ENCODE results near the gene TFB2M. TPM values are rescaled to one million over a fixed set of nuclear protein-coding genes. Genes with fewer than 3 reads are reported as not detected.
"Not testable (repeated sequence)": the region's sequence is repeated elsewhere in the genome, so short reads cannot be mapped to it uniquely, and the experiment has no call there.

The TFB2M gene
- total RNA-seq, 8 experiments from 2014 or later, result 12.0 to 25.5 (median 18.3) TPM

GRCh38 chr1:246592695-246593094 lies 26.6 kb upstream of the TFB2M start:
- Histone ChIP-seq H3K27ac (no peak overlapping the region), H3K4me3 (no peak overlapping the region), H3K4me1 (replicated peaks in 1 of 2) (no peaks in the 10 kb centered on the region)
- ATAC-seq (replicated peaks in 6 of 8), result peak in 3 of 8 experiments; percentile 24 to 50 (median 35)
- in situ Hi-C loops (cut with MboI; ENCODE audit: low pct_unique_long_range_greater_than_20kb in 2 of 9, low sequenced_read_pairs in 9 of 9, unreplicated experiment in 9 of 9), result loop anchor here in 1 of 9 experiments (25.0 kb wide), 1 partner anchor 105 kb away; no protein-coding TSS in a partner anchor

DNA sequence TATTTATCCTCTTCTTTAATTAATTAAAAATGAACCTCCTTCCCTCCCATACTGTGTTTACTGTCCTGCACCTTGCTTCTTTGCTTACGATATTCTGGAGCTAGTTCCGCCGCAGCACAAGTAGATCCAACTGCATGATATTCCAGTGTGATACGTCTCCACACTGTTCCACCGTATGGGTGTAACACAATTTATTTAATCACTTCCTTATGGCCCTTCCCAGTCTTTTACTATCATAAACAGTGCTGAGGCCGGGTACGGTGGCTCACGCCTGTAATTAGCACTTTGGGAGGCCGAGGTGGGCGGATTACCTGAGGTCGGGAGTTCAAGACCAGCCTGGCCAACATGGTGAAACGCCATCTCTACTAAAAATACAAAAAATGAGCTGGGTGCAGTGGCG lies 25.9 kb upstream of the TFB2M start:
- WGBS, 10 experiments, result 40 to 100% (median 93%) methylated on average over 4 to 13 of the region's 13 CpGs; no CpG with 5 or more reads in 2 of the 10 experiments
- in situ Hi-C loops (cut with MboI; ENCODE audit: low pct_unique_long_range_greater_than_20kb in 2 of 9, low sequenced_read_pairs in 9 of 9, unreplicated experiment in 9 of 9), result loop anchor here in 1 of 9 experiments (25.0 kb wide), 1 partner anchor 105 kb away; no protein-coding TSS in a partner anchor

GRCh38 chr1:246591504-246591903 lies 25.4 kb upstream of the TFB2M start:
- Histone ChIP-seq H3K27ac (no peak overlapping the region), H3K4me3 (no peak overlapping the region), H3K4me1 (replicated peaks in 1 of 2) (no peaks in the 10 kb centered on the region)
- WGBS, 10 experiments, result 92 to 100% (median 95%) methylated on average over 2 to 6 of the region's 6 CpGs; no CpG with 5 or more reads in 1 of the 10 experiments
- peak in 1 of 8 experiments; percentile 40 for ATAC-seq (replicated peaks in 6 of 8)
- in situ Hi-C loops (cut with MboI; ENCODE audit: low pct_unique_long_range_greater_than_20kb in 2 of 9, low sequenced_read_pairs in 9 of 9, unreplicated experiment in 9 of 9), result loop anchor here in 1 of 9 experiments (25.0 kb wide), 1 partner anchor 104 kb away; no protein-coding TSS in a partner anchor

More for the DNA sequence above, 25.9 kb upstream of the TFB2M start:
- H3K27ac ChIP-seq, result no peak overlapping the region
- no peaks in the 10 kb centered on the region for H3K4me1 ChIP-seq (replicated peaks in 1 of 2)
- peak in 2 of 8 experiments; percentile 61 to 84 for ATAC-seq (replicated peaks in 6 of 8)
- H3K4me3 ChIP-seq, result no peak overlapping the region

- Histone ChIP-seq H3K4me1 (replicated peaks in 1 of 2) (no peaks in the 10 kb centered on the region), H3K27ac (no peak overlapping the region), H3K4me3 (no peak overlapping the region)
- in situ Hi-C loops (cut with MboI; ENCODE audit: low pct_unique_long_range_greater_than_20kb in 2 of 9, low sequenced_read_pairs in 9 of 9, unreplicated experiment in 9 of 9), result loop anchor here in 1 of 9 experiments (25.0 kb wide), 1 partner anchor 104 kb away; no protein-coding TSS in a partner anchor
- no peak for ATAC-seq (replicated peaks in 6 of 8)
Measured at GRCh38 chr1:246591047-246591446, 25.0 kb upstream of the TFB2M start.

DNA sequence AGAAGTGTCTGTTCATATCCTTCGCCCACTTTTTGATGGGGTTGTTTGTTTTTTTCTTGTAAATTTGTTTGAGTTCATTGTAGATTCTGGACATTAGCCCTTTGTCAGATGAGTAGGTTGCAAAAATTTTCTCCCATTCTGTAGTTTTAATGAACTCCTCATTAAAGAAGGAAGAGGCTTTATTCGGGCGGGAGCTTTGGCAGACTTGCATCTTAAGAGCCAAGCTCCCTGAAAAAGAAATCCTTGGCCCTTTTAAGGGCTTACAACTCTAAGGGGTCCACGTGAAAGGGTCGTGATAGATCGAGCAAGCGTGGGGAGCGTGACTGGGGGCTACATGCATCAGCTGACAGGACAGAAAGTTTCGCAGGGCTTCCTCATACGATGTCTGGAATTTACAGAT lies 23.9 kb upstream of the TFB2M start:
- not testable (repeated sequence) for H3K4me3 ChIP-seq; H3K4me1 ChIP-seq (replicated peaks in 1 of 2); H3K27ac ChIP-seq; ATAC-seq (replicated peaks in 6 of 8)
- in situ Hi-C loops (cut with MboI; ENCODE audit: low pct_unique_long_range_greater_than_20kb in 2 of 9, low sequenced_read_pairs in 9 of 9, unreplicated experiment in 9 of 9), result loop anchor here in 1 of 9 experiments (25.0 kb wide), 1 partner anchor 103 kb away; no protein-coding TSS in a partner anchor
- 88 to 100% (median 94%) methylated on average over 2 to 7 of the region's 10 CpGs; no CpG with 5 or more reads in 4 of the 10 experiments for WGBS, 10 experiments

GRCh38 chr1:246588159-246588721 lies 22.2 kb upstream of the TFB2M start:
- H3K27ac ChIP-seq, result no peak overlapping the region
- H3K4me1 ChIP-seq (replicated peaks in 1 of 2), result peaks cover 7 to 12% of the 10 kb centered on the region in 2 donors
- in situ Hi-C loops (cut with MboI; ENCODE audit: low pct_unique_long_range_greater_than_20kb in 2 of 9, low sequenced_read_pairs in 9 of 9, unreplicated experiment in 9 of 9), result loop anchor here in 1 of 9 experiments (25.0 kb wide), 1 partner anchor 101 kb away; no protein-coding TSS in a partner anchor
- no peak overlapping the region for H3K4me3 ChIP-seq
- ATAC-seq (replicated peaks in 6 of 8), result peak in 1 of 8 experiments; percentile 27
- WGBS, 10 experiments, result 0 to 100% (median 94%) methylated on average over 1 to 2 of the region's 2 CpGs

- Histone ChIP-seq H3K4me3 (no peak overlapping the region), H3K27ac (no peak overlapping the region), H3K4me1 (replicated peaks in 1 of 2) (peaks cover 13 to 18% of the 10 kb centered on the region in 2 donors)
- WGBS, 10 experiments, result 4 to 97% (median 79%) methylated on average over 2 to 3 of the region's 3 CpGs
- in situ Hi-C loops (cut with MboI; ENCODE audit: low pct_unique_long_range_greater_than_20kb in 2 of 9, low sequenced_read_pairs in 9 of 9, unreplicated experiment in 9 of 9), result loop anchor here in 1 of 9 experiments (25.0 kb wide), 1 partner anchor 100 kb away; no protein-coding TSS in a partner anchor
- ATAC-seq (replicated peaks in 6 of 8), result peak in 2 of 8 experiments; percentile 29 to 32
Measured at GRCh38 chr1:246587606-246588005, 21.5 kb upstream of the TFB2M start.

GRCh38 chr1:246587032-246587431 lies 21.0 kb upstream of the TFB2M start:
- in situ Hi-C loops (cut with MboI; ENCODE audit: low pct_unique_long_range_greater_than_20kb in 2 of 9, low sequenced_read_pairs in 9 of 9, unreplicated experiment in 9 of 9), result loop anchor here in 1 of 9 experiments (25.0 kb wide), 1 partner anchor 100 kb away; no protein-coding TSS in a partner anchor
- 14 to 100% (median 90%) methylated on average over 1 to 3 of the region's 3 CpGs; no CpG with 5 or more reads in 1 of the 10 experiments for WGBS, 10 experiments
- ATAC-seq (replicated peaks in 6 of 8), result no peak
- Histone ChIP-seq H3K27ac (no peak overlapping the region), H3K4me3 (no peak overlapping the region), H3K4me1 (replicated peaks in 1 of 2) (peaks cover 18 to 24% of the 10 kb centered on the region in 2 donors)

GRCh38 chr1:246583448-246584185 lies 17.6 kb upstream of the TFB2M start:
- Histone ChIP-seq H3K4me1 (replicated peaks in 1 of 2) (peaks cover 18 to 25% of the 10 kb centered on the region in 2 donors), H3K27ac (peak overlapping the region in 1 of 2 donors; percentile 22), H3K4me3 (no peak overlapping the region)
- 50 to 96% (median 75%) methylated on average over 1 to 6 of the region's 6 CpGs; no CpG with 5 or more reads in 1 of the 10 experiments for WGBS, 10 experiments
- peak in 7 of 8 experiments; percentile 16 to 74 (median 44) for ATAC-seq (replicated peaks in 6 of 8)
- in situ Hi-C loops (cut with MboI; ENCODE audit: low pct_unique_long_range_greater_than_20kb in 2 of 9, low sequenced_read_pairs in 9 of 9, unreplicated experiment in 9 of 9), result loop anchor here in 1 of 9 experiments (25.0 kb wide), 1 partner anchor 96 kb away; no protein-coding TSS in a partner anchor

DNA sequence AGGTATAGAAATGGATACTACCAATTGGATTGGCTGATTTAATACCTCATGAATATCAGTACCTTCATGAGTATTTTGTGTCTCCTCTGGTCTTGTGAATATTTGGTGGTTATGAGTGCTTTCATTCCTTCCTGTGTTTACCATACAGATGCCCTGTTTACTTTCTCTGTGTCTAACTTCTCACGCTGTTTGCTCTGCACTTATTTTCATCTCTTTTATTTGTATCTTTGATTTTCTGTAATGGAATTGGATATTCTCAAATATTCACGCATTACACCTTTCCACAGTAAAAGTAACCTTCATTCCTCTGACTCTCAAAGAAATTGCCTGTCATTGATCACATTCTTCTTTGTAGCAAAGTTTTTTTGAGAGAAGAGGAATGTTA lies 17.0 kb upstream of the TFB2M start:
- H3K27ac ChIP-seq, result no peak overlapping the region
- no peak overlapping the region for H3K4me3 ChIP-seq
- in situ Hi-C loops (cut with MboI; ENCODE audit: low pct_unique_long_range_greater_than_20kb in 2 of 9, low sequenced_read_pairs in 9 of 9, unreplicated experiment in 9 of 9), result loop anchor here in 1 of 9 experiments (25.0 kb wide), 1 partner anchor 96 kb away; no protein-coding TSS in a partner anchor
- peaks cover 18 to 25% of the 10 kb centered on the region in 2 donors for H3K4me1 ChIP-seq (replicated peaks in 1 of 2)
- 79 to 100% (median 89%) methylated on average over 1 to 2 of the region's 2 CpGs for WGBS, 10 experiments
- ATAC-seq (replicated peaks in 6 of 8), result no peak

DNA sequence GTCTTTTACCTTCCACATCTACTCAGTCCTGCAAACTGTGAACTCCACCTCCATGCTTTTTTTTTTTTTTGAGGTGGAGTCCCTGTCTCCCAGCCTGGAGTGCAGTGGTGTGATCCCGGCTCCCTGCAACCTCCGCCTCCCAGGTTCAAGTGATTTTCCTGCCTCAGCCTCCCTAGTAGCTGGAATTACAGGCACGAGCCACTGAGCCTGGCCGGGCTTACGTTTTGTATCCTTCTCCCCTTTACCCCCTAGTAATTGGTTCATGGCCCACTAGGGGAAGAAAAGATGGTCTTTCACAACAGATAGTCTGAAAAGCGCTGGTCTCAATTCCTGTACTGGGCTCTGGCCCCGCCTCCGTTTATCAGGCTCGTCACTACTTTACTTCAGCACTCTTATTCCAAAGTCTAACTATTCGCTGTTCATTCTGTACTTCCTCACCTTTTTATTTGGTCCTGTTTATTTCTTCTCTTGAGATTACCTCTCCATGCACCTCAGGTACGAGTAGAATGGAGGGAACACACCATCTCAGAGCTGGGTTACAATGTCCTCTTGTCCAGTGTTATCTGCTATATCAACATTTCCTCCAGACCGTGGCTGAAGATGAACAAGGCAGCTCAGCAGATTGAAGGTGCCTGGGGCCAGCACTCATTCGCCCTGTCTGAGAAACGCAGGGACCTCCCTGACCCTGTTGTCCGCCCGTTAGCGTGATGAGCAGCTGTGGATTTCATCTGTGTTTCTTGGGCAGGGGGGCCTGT lies 16.4 kb upstream of the TFB2M start:
- ATAC-seq (replicated peaks in 6 of 8), result peak in 4 of 8 experiments; percentile 33 to 38 (median 34)
- in situ Hi-C loops (cut with MboI; ENCODE audit: low pct_unique_long_range_greater_than_20kb in 2 of 9, low sequenced_read_pairs in 9 of 9, unreplicated experiment in 9 of 9), result loop anchor here in 1 of 9 experiments (25.0 kb wide), 1 partner anchor 95 kb away; no protein-coding TSS in a partner anchor

More for the DNA sequence above, 16.4 kb upstream of the TFB2M start:
- Histone ChIP-seq H3K27ac (peak overlapping the region in 1 of 2 donors; percentile 25), H3K4me3 (no peak overlapping the region), H3K4me1 (replicated peaks in 1 of 2) (peaks cover 18 to 25% of the 10 kb centered on the region in 2 donors)
- 0 to 91% (median 75%) methylated on average over 1 to 17 of the region's 17 CpGs for WGBS, 10 experiments

Measured in motor neuron (in vitro differentiated cells).